OCI-LY3 (cell line): ENCODE data around the gene PVALB.

Source experiments
- H2AFZ ChIP-seq: fragments of 200-600, 300-600 bp; shearing (Covaris generic); 2 replicates; pipeline ENCODE4 v1.6.0; 2014; ENCODE audit warnings: antibody characterized with exemption, low read depth, low read length
- H3K27ac ChIP-seq: fragments of 200-600, 300-600 bp; sonication (generic); 2 replicates; pipeline ENCODE4 v1.5.1; 2014; ENCODE audit warnings: mild to moderate bottlenecking, low read length, moderate library complexity, mixed read lengths
- H3K27me3 ChIP-seq: fragments of 200-600, 300-600 bp; sonication (generic); 2 replicates; pipeline ENCODE4 v1.6.1; 2014; ENCODE audit warnings: low read depth, low read length, mixed read lengths
- H3K36me3 ChIP-seq: fragments of 200-600, 300-600 bp; sonication (generic); replicated peaks from 2 replicates; pipeline ENCODE3; 2014; ENCODE audit warnings: low read depth, low read length, mixed read lengths
- H3K4me1 ChIP-seq: fragments of 300-600, 200-600 bp; sonication (generic); 2 replicates; pipeline ENCODE4 v1.6.1; 2014; ENCODE audit warnings: low read length, mixed read lengths
- H3K4me2 ChIP-seq: fragments of 200-600, 300-600 bp; sonication (generic); 2 replicates; pipeline ENCODE4 v1.6.1; 2014; ENCODE audit warnings: low read length, mixed read lengths
- H3K4me3 ChIP-seq: fragments of 300-600, 200-600 bp; sonication (generic); 2 replicates; pipeline ENCODE4 v1.5.1; 2014; ENCODE audit warnings: antibody characterized with exemption, mild to moderate bottlenecking, low read length, moderate library complexity
- H3K79me2 ChIP-seq: fragments of 300-600, 200-600 bp; shearing (Covaris generic); 2 replicates; pipeline ENCODE4 v1.6.1; 2014; ENCODE audit warnings: mild to moderate bottlenecking, low read length, mixed read lengths
- H3K9ac ChIP-seq: fragments of 300-600, 200-600 bp; shearing (Covaris generic); 2 replicates; pipeline ENCODE4 v1.6.0; 2014; ENCODE audit warnings: mild to moderate bottlenecking, low read length, moderate library complexity
- H3K9me3 ChIP-seq: fragments of 200-600, 300-600 bp; shearing (Covaris generic); 2 replicates; pipeline ENCODE4 v1.6.1; 2014; ENCODE audit warnings: low read length, mixed read lengths; ENCODE audit not compliant: insufficient read depth
- H4K20me1 ChIP-seq: fragments of 200-600, 300-600 bp; sonication (generic); 2 replicates; pipeline ENCODE4 v1.6.1; 2016; ENCODE audit warnings: low read length, mixed read lengths; ENCODE audit not compliant: insufficient read depth
- CTCF ChIP-seq: fragments of 200-600, 300-600 bp; sonication (generic); IDR thresholded peaks from 2 replicates; pipeline ENCODE4 v1.5.1; 2014; ENCODE audit warnings: antibody characterized with exemption, low read length, low read depth
- EZH2phosphoT487 ChIP-seq: fragments of 200-600 bp; shearing (Covaris generic); IDR thresholded peaks from 2 replicates; pipeline ENCODE4 v1.6.1; 2018; ENCODE audit warnings: antibody characterized with exemption, mixed run types, low read depth

Gene PVALB

GRCh38 chr22:36858156-36858555 lies 41.3 kb upstream of the PVALB start:
- Histone ChIP-seq H3K36me3 (no peaks in the 10 kb centered on the region), H3K27ac (no peak overlapping the region), H4K20me1 (no peaks in the 10 kb centered on the region), H3K9me3 (no peaks in the 10 kb centered on the region), H3K4me1 (peaks cover 80% of the 10 kb centered on the region), H3K4me3 (no peak overlapping the region), H3K4me2 (no peak overlapping the region), H3K27me3 (no peaks in the 10 kb centered on the region), H3K79me2 (no peaks in the 10 kb centered on the region), H2AFZ (no peak overlapping the region), H3K9ac (no peak overlapping the region)
- TF ChIP-seq CTCF (no peak), EZH2phosphoT487 (no peak)

- H3K4me2 ChIP-seq, result peak overlapping the region; percentile 79
- H3K4me1 ChIP-seq, result peaks cover 69% of the 10 kb centered on the region
- no peaks in the 10 kb centered on the region for H3K27me3 ChIP-seq
- H3K9me3 ChIP-seq, result no peaks in the 10 kb centered on the region
- peak overlapping the region; percentile 67; the same call in 1 of the 2 replicates for H2AFZ ChIP-seq
- no peaks in the 10 kb centered on the region for H3K36me3 ChIP-seq
- H3K27ac ChIP-seq, result no peak overlapping the region
- no peaks in the 10 kb centered on the region for H4K20me1 ChIP-seq
- no peaks in the 10 kb centered on the region for H3K79me2 ChIP-seq
- TF ChIP-seq EZH2phosphoT487 (no peak), CTCF (no peak)
- H3K4me3 ChIP-seq, result peak overlapping the region; percentile 68
- peak overlapping the region; percentile 49 for H3K9ac ChIP-seq
These were observed 39.9 kb upstream of the PVALB start for GRCh38 chr22:36856792-36857135.

- H3K4me1 ChIP-seq, result peaks cover 64% of the 10 kb centered on the region
- no peaks in the 10 kb centered on the region for H3K36me3 ChIP-seq
- no peak overlapping the region for H3K27ac ChIP-seq
- H4K20me1 ChIP-seq, result no peaks in the 10 kb centered on the region
- peak overlapping the region; percentile 79 for H3K4me2 ChIP-seq
- no peaks in the 10 kb centered on the region for H3K9me3 ChIP-seq
- H3K4me3 ChIP-seq, result peak overlapping the region; percentile 68
- H2AFZ ChIP-seq, result peak overlapping the region; percentile 81
- TF ChIP-seq CTCF, result peak; percentile 100
- no peak for TF ChIP-seq EZH2phosphoT487
- H3K9ac ChIP-seq, result peak overlapping the region; percentile 49
- H3K27me3 ChIP-seq, result no peaks in the 10 kb centered on the region
- no peaks in the 10 kb centered on the region for H3K79me2 ChIP-seq
These were observed 39.4 kb upstream of the PVALB start for GRCh38 chr22:36856121-36856791.

GRCh38 chr22:36855478-36855877 lies 38.6 kb upstream of the PVALB start:
- H2AFZ ChIP-seq, result no peak overlapping the region
- no peak overlapping the region for H3K9ac ChIP-seq
- H3K27ac ChIP-seq, result no peak overlapping the region
- TF ChIP-seq CTCF (no peak), EZH2phosphoT487 (no peak)
- no peaks in the 10 kb centered on the region for H3K9me3 ChIP-seq
- H4K20me1 ChIP-seq, result no peaks in the 10 kb centered on the region
- no peaks in the 10 kb centered on the region for H3K79me2 ChIP-seq
- peaks cover 57% of the 10 kb centered on the region for H3K4me1 ChIP-seq
- no peak overlapping the region for H3K4me3 ChIP-seq
- no peak overlapping the region for H3K4me2 ChIP-seq
- peaks cover 4% of the 10 kb centered on the region; the same call in 1 of the 2 replicates for H3K27me3 ChIP-seq
- no peaks in the 10 kb centered on the region for H3K36me3 ChIP-seq
